Endodermal cell (in vitro differentiated cells): Measurements from ENCODE around the gene PRDM16. TPM values are rescaled to one million over a fixed set of nuclear protein-coding genes. Genes with fewer than 3 reads are reported as not detected.

Experiments
- DNase-seq: peaks from one replicate; pipeline ENCODE4 v3.0.0-alpha.2; 2017
- H3K27ac ChIP-seq: 2 replicates; pipeline ENCODE4 v1.5.1; 2013; ENCODE audit warnings: mild to moderate bottlenecking, low read depth, low read length, moderate library complexity
- H3K27me3 ChIP-seq: 2 replicates; pipeline ENCODE4 v1.6.1; 2013; ENCODE audit warnings: mild to moderate bottlenecking, low read length, moderate library complexity; ENCODE audit not compliant: insufficient read depth, control insufficient read depth, poor library complexity, severe bottlenecking
- H3K36me3 ChIP-seq: 2 replicates; pipeline ENCODE4 v1.7.0; 2013; ENCODE audit warnings: mild to moderate bottlenecking, low read length, moderate library complexity; ENCODE audit not compliant: control insufficient read depth, insufficient read depth
- H3K4me1 ChIP-seq: one replicate; pipeline ENCODE4 v1.7.0; 2013; ENCODE audit warnings: low read length; ENCODE audit not compliant: control insufficient read depth, insufficient read depth
- H3K4me3 ChIP-seq: 2 replicates; pipeline ENCODE4 v1.5.1; 2013; ENCODE audit warnings: mild to moderate bottlenecking, low read length, moderate library complexity
- H3K9ac ChIP-seq: 2 replicates; pipeline ENCODE4 v1.6.1; 2013; ENCODE audit warnings: mild to moderate bottlenecking, low read length, moderate library complexity; ENCODE audit not compliant: poor library complexity, severe bottlenecking; ENCODE audit errors: extremely low read depth
- H3K9me3 ChIP-seq: 2 replicates; pipeline ENCODE4 v1.6.1; 2013; ENCODE audit warnings: mild to moderate bottlenecking, low read length, moderate library complexity; ENCODE audit not compliant: control insufficient read depth
- H3K27ac Mint-ChIP-seq: 2 replicates; pipeline ENCODE4 v1.8.0; 2020; ENCODE audit warnings: mixed read lengths
- H3K27me3 Mint-ChIP-seq: 2 replicates; pipeline ENCODE4 v1.8.0; 2021; ENCODE audit warnings: mild to moderate bottlenecking, mixed read lengths; ENCODE audit not compliant: insufficient read depth
- H3K36me3 Mint-ChIP-seq: 2 replicates; pipeline ENCODE4 v1.8.0; 2020; ENCODE audit warnings: low read depth, mixed read lengths
- H3K4me1 Mint-ChIP-seq: 2 replicates; pipeline ENCODE4 v1.8.0; 2020; ENCODE audit warnings: mixed read lengths
- H3K4me3 Mint-ChIP-seq: 2 replicates; pipeline ENCODE4 v1.8.0; 2020; ENCODE audit warnings: mild to moderate bottlenecking, moderate library complexity, mixed read lengths
- H3K9me3 Mint-ChIP-seq: 2 replicates; pipeline ENCODE4 v1.8.0; 2020; ENCODE audit warnings: mild to moderate bottlenecking, mixed read lengths
- WGBS, 2 experiments: methylation state at CpG; one replicate each; pipeline versions ENCODE4 v1.1.5 to v1.1.7; 2013; ENCODE audit warnings: missing lambda C conversion rate in 2 of 2, mixed read lengths in 1 of 2; ENCODE audit not compliant: insufficient coverage in 1 of 2, insufficient read length in 1 of 2; 5-methylcytosine and 5-hydroxymethylcytosine counted together
- total RNA-seq, 2 donors: library from RNA; stranded (reverse); fragmentation: NEBNext Ultra II Directional in 1 of 2; extraction: Animal tissue kit (Norgen Biotek cat#: 25700) in 1 of 2; gene quantifications; 2 replicates in 1 of 2; 3 replicates in 1 of 2; pipeline ENCODE4 v1.2.1, GENCODE V29; 2021
- TF ChIP-seq, protein P1 (sequence below): fragments of 200-600 bp; sonication (generic); conservative IDR thresholded peaks from 2 replicates; pipeline ENCODE4 v1.5.0; 2021; ENCODE audit warnings: antibody characterized with exemption, mild to moderate bottlenecking

Gene PRDM16
- total RNA-seq, 2 donors from 2014 or later = 2.1 to 4.0 TPM

DNA sequence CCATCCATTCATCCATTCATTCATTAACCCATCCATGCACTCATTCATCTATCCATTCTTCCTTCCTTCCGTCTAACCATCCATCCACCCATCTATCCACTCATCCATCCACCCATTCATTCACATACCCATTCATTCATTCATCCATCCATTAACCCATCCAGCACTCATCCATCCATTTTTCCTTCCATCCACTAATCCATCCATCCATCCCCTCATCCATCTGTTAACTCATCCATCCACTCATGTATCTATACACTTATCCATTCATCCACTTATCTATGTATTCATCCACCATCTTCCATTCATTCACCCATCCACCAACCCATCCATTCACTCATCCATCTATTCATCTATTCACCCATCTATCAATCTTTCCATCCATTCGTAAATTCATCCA is 107.8 kb downstream of the PRDM16 start:
- H3K27me3 Mint-ChIP-seq = peaks cover 2% of the 10 kb centered on the region
- Histone ChIP-seq H3K9ac (no peak overlapping the region), H3K4me1 (no peaks in the 10 kb centered on the region), H3K9me3 (peaks cover 10% of the 10 kb centered on the region), H3K4me3 (no peak overlapping the region), H3K27ac (no peak overlapping the region), H3K27me3 (no peaks in the 10 kb centered on the region), H3K36me3 (no peaks in the 10 kb centered on the region)
- H3K36me3 Mint-ChIP-seq = no peaks in the 10 kb centered on the region
- no peak overlapping the region for H3K27ac Mint-ChIP-seq
- TF ChIP-seq, protein P1, sequence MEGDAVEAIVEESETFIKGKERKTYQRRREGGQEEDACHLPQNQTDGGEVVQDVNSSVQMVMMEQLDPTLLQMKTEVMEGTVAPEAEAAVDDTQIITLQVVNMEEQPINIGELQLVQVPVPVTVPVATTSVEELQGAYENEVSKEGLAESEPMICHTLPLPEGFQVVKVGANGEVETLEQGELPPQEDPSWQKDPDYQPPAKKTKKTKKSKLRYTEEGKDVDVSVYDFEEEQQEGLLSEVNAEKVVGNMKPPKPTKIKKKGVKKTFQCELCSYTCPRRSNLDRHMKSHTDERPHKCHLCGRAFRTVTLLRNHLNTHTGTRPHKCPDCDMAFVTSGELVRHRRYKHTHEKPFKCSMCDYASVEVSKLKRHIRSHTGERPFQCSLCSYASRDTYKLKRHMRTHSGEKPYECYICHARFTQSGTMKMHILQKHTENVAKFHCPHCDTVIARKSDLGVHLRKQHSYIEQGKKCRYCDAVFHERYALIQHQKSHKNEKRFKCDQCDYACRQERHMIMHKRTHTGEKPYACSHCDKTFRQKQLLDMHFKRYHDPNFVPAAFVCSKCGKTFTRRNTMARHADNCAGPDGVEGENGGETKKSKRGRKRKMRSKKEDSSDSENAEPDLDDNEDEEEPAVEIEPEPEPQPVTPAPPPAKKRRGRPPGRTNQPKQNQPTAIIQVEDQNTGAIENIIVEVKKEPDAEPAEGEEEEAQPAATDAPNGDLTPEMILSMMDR = no peak
- no peak overlapping the region for H3K4me3 Mint-ChIP-seq
- no peak for DNase-seq
- H3K9me3 Mint-ChIP-seq = no peaks in the 10 kb centered on the region
- no peaks in the 10 kb centered on the region for H3K4me1 Mint-ChIP-seq
- WGBS, 2 experiments = 82 to 87% methylated on average over 2 of the region's 2 CpGs

- no peaks in the 10 kb centered on the region for H3K27me3 ChIP-seq
- no peak overlapping the region for H3K4me3 ChIP-seq
- DNase-seq = no peak
- no peak overlapping the region for H3K9ac ChIP-seq
- Mint-ChIP-seq H3K4me3 (no peak overlapping the region), H3K9me3 (peaks cover 2% of the 10 kb centered on the region), H3K36me3 (no peaks in the 10 kb centered on the region), H3K27me3 (peaks cover 2% of the 10 kb centered on the region), H3K4me1 (peaks cover 1% of the 10 kb centered on the region), H3K27ac (no peak overlapping the region)
- no peaks in the 10 kb centered on the region for H3K36me3 ChIP-seq
- peaks cover 11% of the 10 kb centered on the region for H3K9me3 ChIP-seq
- H3K4me1 ChIP-seq = no peaks in the 10 kb centered on the region
- TF ChIP-seq, protein P1 = no peak
- 90 to 94% methylated on average over 8 to 16 of the region's 16 CpGs for WGBS, 2 experiments
- H3K27ac ChIP-seq = no peak overlapping the region
Measured at GRCh38 chr1:3178279-3178678, 109.3 kb downstream of the PRDM16 start.

DNA sequence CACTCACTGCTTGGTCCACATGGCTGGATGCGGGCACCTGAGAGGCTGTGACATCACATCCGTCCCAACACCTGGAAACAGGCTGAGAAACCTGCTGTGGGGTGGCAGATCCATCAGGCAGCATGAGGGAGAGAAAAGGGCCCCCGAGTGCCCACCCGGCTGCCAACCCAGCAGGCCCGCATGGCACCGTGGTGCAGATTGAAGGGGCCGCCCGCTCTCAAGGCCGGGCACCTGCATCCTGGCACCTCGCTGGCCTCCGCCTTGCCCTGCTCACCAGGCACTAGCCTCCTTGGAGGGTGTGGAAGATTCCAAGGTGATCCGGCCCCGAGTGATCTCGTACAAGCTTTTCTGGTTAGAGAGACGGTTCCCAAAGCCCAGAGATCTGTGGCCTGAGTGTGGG is 110.5 kb downstream of the PRDM16 start:
- H3K4me1 ChIP-seq = no peaks in the 10 kb centered on the region
- no peak overlapping the region for H3K4me3 Mint-ChIP-seq
- no peak overlapping the region for H3K9ac ChIP-seq
- no peak overlapping the region for H3K27ac ChIP-seq
- H3K36me3 ChIP-seq = no peaks in the 10 kb centered on the region
- H3K9me3 ChIP-seq = peaks cover 11% of the 10 kb centered on the region
- no peaks in the 10 kb centered on the region for H3K27me3 ChIP-seq
- no peak overlapping the region for H3K27ac Mint-ChIP-seq
- no peaks in the 10 kb centered on the region for H3K36me3 Mint-ChIP-seq
- TF ChIP-seq, protein P1 = no peak
- 90 to 92% methylated on average over 12 to 15 of the region's 15 CpGs for WGBS, 2 experiments
- no peak overlapping the region for H3K4me3 ChIP-seq
- no peak for DNase-seq
- peaks cover 2% of the 10 kb centered on the region for H3K27me3 Mint-ChIP-seq
- peaks cover 4% of the 10 kb centered on the region for H3K4me1 Mint-ChIP-seq
- H3K9me3 Mint-ChIP-seq = peaks cover 2% of the 10 kb centered on the region
